ENCODE data around the gene ENOX2.

Gene ENOX2

DNA sequence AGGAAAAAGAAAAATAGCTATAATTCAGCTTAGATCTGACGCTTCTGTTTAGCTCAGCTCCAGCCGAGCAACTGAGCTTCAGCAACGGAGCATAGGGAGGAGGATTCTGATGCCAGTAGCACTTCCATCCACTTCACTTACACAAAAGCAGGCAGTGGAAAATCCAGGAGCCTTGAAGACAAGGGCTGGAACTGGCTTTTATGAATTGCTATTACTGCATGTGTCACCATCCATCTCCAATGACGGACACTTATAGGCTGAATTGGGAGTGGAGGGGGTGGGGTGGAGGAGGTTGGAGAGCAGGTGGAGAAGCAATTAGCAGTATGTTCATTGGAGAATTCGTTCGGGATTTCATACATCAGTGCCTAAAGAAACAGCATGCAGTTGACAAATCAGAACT, 15.6 kb downstream of the ENOX2 start:
- no peaks in the 10 kb centered on the region for H3K9me2 ChIP-seq (replicated peaks; ENCODE audit: low read depth, low read length)
- TF ChIP-seq EZH2phosphoT487 (IDR thresholded peaks at IDR 0.05; ENCODE audit: borderline replicate concordance), result no peak
- TF ChIP-seq, protein P1, sequence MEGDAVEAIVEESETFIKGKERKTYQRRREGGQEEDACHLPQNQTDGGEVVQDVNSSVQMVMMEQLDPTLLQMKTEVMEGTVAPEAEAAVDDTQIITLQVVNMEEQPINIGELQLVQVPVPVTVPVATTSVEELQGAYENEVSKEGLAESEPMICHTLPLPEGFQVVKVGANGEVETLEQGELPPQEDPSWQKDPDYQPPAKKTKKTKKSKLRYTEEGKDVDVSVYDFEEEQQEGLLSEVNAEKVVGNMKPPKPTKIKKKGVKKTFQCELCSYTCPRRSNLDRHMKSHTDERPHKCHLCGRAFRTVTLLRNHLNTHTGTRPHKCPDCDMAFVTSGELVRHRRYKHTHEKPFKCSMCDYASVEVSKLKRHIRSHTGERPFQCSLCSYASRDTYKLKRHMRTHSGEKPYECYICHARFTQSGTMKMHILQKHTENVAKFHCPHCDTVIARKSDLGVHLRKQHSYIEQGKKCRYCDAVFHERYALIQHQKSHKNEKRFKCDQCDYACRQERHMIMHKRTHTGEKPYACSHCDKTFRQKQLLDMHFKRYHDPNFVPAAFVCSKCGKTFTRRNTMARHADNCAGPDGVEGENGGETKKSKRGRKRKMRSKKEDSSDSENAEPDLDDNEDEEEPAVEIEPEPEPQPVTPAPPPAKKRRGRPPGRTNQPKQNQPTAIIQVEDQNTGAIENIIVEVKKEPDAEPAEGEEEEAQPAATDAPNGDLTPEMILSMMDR (conservative IDR thresholded peaks at IDR 0.05; ENCODE audit: low read length), result no peak
- H3K36me3 ChIP-seq (ENCODE audit: insufficient read depth, low read length), result no peaks in the 10 kb centered on the region
- no peaks in the 10 kb centered on the region for H3K4me1 ChIP-seq (ENCODE audit: insufficient read depth, low read length, poor library complexity, severe bottlenecking)
- H3F3A ChIP-seq (ENCODE audit: low read depth), result no peaks in the 10 kb centered on the region
- H3K4me3 ChIP-seq (ENCODE audit: low read length, poor library complexity, severe bottlenecking), result no peak overlapping the region
- H2AFZ ChIP-seq (ENCODE audit: low read length), result no peak overlapping the region
- H3K4me2 ChIP-seq (ENCODE audit: low read depth, low read length, poor library complexity, severe bottlenecking), result no peak overlapping the region
- no peak overlapping the region for H3K9ac ChIP-seq (ENCODE audit: low read depth, low read length, poor library complexity, severe bottlenecking)
- no peaks in the 10 kb centered on the region for H3K27me3 ChIP-seq (ENCODE audit: insufficient read depth, low read length, poor library complexity, severe bottlenecking)
- H3K79me2 ChIP-seq (ENCODE audit: insufficient read depth, low read length), result no peaks in the 10 kb centered on the region
- H3K9me3 ChIP-seq (ENCODE audit: insufficient read depth, low read depth, low read length), result no peaks in the 10 kb centered on the region
- no peaks in the 10 kb centered on the region for H4K20me1 ChIP-seq (ENCODE audit: insufficient read depth, low read length, poor library complexity, severe bottlenecking)

DNA sequence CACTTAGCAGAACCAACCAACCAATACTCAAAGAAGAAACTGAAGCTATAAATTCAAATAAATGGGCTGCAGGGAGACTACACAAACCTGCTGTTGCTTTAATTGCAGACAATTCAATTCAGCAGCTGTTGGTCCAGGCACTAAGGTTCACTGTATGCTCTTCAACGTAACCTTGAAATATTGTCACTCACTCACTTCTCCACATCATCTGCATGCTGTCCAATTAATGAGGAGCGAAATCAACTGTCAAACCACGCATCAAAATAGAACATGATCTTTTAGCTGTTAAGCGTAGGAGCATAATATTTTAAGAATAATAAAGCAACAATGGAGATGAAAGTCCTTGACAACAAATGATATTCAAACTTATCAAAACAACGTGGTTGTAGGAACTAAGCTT, 17.0 kb downstream of the ENOX2 start:
- H3K27me3 ChIP-seq (ENCODE audit: insufficient read depth, low read length, poor library complexity, severe bottlenecking), result no peaks in the 10 kb centered on the region
- no peaks in the 10 kb centered on the region for H3K9me2 ChIP-seq (replicated peaks; ENCODE audit: low read depth, low read length)
- no peak overlapping the region for H3K4me2 ChIP-seq (ENCODE audit: low read depth, low read length, poor library complexity, severe bottlenecking)

DNA sequence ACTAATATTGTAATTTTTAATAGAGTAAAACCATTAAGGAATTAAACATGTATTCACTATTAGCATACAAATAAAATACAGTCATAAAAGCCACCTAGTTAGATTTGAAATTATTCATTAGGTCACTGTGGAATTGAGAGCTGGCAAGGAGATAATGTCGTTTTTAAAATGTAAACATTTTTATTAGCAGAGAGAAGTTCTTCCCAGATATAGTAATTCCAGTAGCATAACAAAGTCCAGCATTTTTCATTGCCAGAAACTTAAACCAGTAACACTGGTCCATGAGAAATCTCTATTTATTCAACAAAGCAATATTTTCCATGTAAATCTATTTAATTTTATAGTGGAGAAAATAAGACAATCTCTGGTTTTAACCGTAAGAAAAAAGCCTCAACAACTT, 17.5 kb downstream of the ENOX2 start:
- Histone ChIP-seq H3K9me3 (ENCODE audit: insufficient read depth, low read depth, low read length) (no peaks in the 10 kb centered on the region), H3K9ac (ENCODE audit: low read depth, low read length, poor library complexity, severe bottlenecking) (no peak overlapping the region), H3K79me2 (ENCODE audit: insufficient read depth, low read length) (no peaks in the 10 kb centered on the region), H3K27me3 (ENCODE audit: insufficient read depth, low read length, poor library complexity, severe bottlenecking) (no peaks in the 10 kb centered on the region), H3K4me2 (ENCODE audit: low read depth, low read length, poor library complexity, severe bottlenecking) (no peak overlapping the region), H4K20me1 (ENCODE audit: insufficient read depth, low read length, poor library complexity, severe bottlenecking) (no peaks in the 10 kb centered on the region), H3K4me3 (ENCODE audit: low read length, poor library complexity, severe bottlenecking) (no peak overlapping the region), H3K9me2 (replicated peaks; ENCODE audit: low read depth, low read length) (no peaks in the 10 kb centered on the region), H2AFZ (ENCODE audit: low read length) (no peak overlapping the region), H3F3A (ENCODE audit: low read depth) (no peaks in the 10 kb centered on the region), H3K36me3 (ENCODE audit: insufficient read depth, low read length) (no peaks in the 10 kb centered on the region), H3K4me1 (ENCODE audit: insufficient read depth, low read length, poor library complexity, severe bottlenecking) (no peaks in the 10 kb centered on the region)
- no peak for TF ChIP-seq EZH2phosphoT487 (IDR thresholded peaks at IDR 0.05; ENCODE audit: borderline replicate concordance)
- TF ChIP-seq, protein P1 (conservative IDR thresholded peaks at IDR 0.05; ENCODE audit: low read length), result no peak

More for the DNA sequence above, 17.0 kb downstream of the ENOX2 start:
- Histone ChIP-seq H3K79me2 (ENCODE audit: insufficient read depth, low read length) (no peaks in the 10 kb centered on the region), H2AFZ (ENCODE audit: low read length) (no peak overlapping the region), H3K36me3 (ENCODE audit: insufficient read depth, low read length) (no peaks in the 10 kb centered on the region), H3K9me3 (ENCODE audit: insufficient read depth, low read depth, low read length) (no peaks in the 10 kb centered on the region), H4K20me1 (ENCODE audit: insufficient read depth, low read length, poor library complexity, severe bottlenecking) (no peaks in the 10 kb centered on the region), H3F3A (ENCODE audit: low read depth) (no peaks in the 10 kb centered on the region), H3K4me3 (ENCODE audit: low read length, poor library complexity, severe bottlenecking) (no peak overlapping the region), H3K4me1 (ENCODE audit: insufficient read depth, low read length, poor library complexity, severe bottlenecking) (no peaks in the 10 kb centered on the region), H3K9ac (ENCODE audit: low read depth, low read length, poor library complexity, severe bottlenecking) (no peak overlapping the region)
- no peak for TF ChIP-seq EZH2phosphoT487 (IDR thresholded peaks at IDR 0.05; ENCODE audit: borderline replicate concordance)
- TF ChIP-seq, protein P1 (conservative IDR thresholded peaks at IDR 0.05; ENCODE audit: low read length), result no peak
